Measurements from ENCODE around the gene SARNP.

DNA sequence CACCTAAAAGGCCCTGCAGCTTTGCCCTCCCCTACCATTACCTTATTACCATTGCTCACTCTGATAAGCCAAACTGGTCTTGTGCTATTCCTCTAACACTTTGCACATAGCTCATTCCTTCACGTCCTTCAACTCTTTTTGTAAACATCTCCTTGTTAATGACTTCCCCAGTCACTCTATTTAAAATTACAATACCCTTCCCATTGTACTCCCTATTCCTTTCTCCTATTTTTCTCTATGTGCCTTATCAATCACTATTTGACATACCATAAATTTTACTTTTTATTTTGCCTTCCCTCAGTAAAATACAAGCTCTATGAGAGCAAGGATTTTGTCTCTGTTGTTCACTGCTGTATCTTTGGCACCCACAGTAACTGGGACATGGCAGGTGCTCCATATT lies 5.4 kb downstream of the SARNP start:
- no peak for TF ChIP-seq REST (IDR thresholded peaks at IDR 0.05; ENCODE audit: insufficient read depth in 1 of 2, low read depth in 2 of 2, low read length in 2 of 2)
- no peak for TF ChIP-seq TAF1 (IDR thresholded peaks at IDR 0.05; ENCODE audit: borderline replicate concordance, insufficient read depth, low read length)
- TF ChIP-seq SIN3A (IDR thresholded peaks at IDR 0.05; ENCODE audit: borderline replicate concordance, insufficient read depth, low read length) = no peak
